H54 (cell line): ENCODE data around the gene DUOX1.

ENCODE experiments used
- DNase-seq: peaks from one replicate; pipeline ENCODE4 v3.0.0; 2011; ENCODE audit warnings: low spot score, mixed read lengths; ENCODE audit not compliant: insufficient read length
- FAIRE-seq: peaks from 3 replicates; lab custom pipeline; 2011; peaks lifted over from hg19 to GRCh38; lab: Jason Lieb, UNC
- POLR2A ChIP-seq: IDR thresholded peaks from 2 replicates; pipeline ENCODE4 v1.6.1; 2011; ENCODE audit warnings: low read depth, mild to moderate bottlenecking, low read length

The DUOX1 gene

GRCh38 chr15:45201869-45202268, 72.1 kb downstream of the DUOX1 start:
- TF ChIP-seq POLR2A = no peak
- DNase-seq (no peak), FAIRE-seq (no peak)

GRCh38 chr15:45203182-45203581, 73.4 kb downstream of the DUOX1 start:
- no peak for DNase-seq
- FAIRE-seq = no peak
- TF ChIP-seq POLR2A = no peak

DNA sequence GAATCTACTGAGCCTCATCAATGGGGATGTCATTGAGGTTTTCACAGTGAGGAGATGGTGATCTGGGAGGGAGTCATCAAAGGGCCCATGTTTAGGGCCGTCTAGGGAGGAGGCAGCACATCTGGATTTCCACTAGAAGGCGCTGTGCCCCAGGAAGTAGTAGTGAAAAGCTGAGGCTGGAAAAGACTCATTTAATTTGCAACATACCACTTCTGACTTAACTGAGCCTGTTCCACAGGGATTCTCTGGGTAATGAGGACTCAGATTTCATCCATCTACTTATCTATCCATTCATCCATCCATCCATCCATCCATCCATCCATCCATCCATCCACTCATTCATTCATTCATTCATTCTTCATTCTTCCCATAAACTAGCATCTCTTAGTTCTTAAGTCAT, 75.4 kb downstream of the DUOX1 start:
- peak; percentile 55 for DNase-seq
- FAIRE-seq = peak; percentile 45
- no peak for TF ChIP-seq POLR2A

DNA sequence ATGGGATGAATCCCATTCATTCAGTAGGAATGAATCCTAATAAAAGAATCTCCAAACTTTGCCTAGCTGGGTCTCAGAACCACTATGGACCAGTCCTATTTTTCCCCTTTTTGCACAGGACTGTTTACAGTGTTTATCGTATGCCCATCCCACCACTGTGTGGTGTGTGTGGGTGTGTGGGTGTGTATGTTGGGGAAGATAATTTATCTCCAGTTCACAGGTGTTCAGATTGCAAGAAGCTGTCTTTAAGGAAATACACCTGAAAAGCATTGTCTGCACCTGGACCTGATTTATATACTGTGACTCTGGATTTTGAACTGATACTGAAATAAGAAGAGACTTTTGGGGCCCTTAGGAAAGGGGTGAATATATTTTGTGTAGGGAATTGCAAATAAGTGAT, 82.7 kb downstream of the DUOX1 start:
- FAIRE-seq (no peak), DNase-seq (no peak)
- no peak for TF ChIP-seq POLR2A
